GM19238 (cell line): Measurements from ENCODE around the gene SNX30.
"Not testable (repeated sequence)": the region's sequence is repeated elsewhere in the genome, so short reads cannot be mapped to it uniquely, and the experiment has no call there.

Experiments used
- DNase-seq: peaks from one replicate; pipeline ENCODE4 v3.0.0; 2011; ENCODE audit warnings: low spot score; ENCODE audit not compliant: insufficient read length

Gene SNX30

DNA sequence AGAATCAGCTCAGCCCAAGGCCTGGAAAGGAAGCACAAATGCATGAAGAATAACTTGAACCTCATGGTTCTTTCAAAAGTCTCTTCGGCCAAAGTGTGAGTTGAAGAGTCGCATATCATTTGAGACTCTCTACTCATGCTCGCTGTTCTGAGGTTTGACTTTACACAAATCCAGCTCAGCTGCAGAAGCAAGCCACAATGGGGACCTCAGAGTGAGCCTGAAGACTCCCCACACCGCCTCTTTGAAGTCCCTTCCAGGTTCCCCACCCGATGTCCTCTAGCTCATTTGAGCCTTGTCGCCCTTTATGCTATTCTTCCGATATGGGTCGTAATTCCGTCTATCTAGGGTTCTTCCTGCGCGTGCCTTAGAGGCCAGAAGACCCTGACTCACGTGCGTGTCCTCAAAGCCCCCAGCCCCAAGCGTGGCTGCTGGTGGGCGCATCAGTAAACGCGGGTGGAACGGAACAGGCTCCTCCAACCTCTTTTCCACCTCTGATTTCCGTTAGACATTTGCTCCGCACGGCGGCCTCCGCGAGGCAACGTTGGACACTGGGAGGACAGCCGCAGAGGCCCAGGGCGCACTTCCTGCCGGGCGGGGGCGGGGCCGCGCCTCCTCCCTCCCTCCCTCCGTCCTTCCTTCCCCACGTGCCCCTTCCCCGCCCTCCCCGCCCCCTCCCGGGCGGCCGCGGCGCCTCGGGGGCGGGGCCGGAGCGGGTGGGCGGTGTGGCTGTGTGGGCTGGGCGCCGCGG lies at the start of gene SNX30:
Gene SNX30 (plus strand): TSS at position 745 of the 748 bp plus-strand sequence. CDS start 242 bp downstream, outside the sequence.
- DNase-seq, result peak; percentile 82

DNA sequence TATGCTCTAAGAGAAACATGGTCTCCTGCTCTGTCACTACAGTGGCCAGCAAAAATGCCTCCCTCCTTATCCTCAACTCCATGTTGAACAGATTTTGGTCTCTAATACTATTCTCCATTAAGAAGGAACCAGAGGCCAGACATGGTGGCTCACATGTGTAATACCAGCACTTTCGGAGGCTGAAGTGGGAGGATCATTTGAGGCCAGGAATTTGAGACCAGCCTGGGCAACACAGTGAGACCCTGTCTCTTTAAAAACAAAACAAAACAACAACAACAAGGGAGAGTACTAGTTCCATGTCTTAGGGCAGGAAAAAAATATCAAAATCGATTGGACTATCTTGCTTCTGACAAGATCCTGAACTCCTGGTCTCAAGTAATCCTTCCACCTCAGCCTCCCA lies 47.3 kb upstream of the SNX30 start:
- no peak for DNase-seq

GRCh38 chr9:112705768-112706427 lies 44.7 kb upstream of the SNX30 start:
- no peak for DNase-seq

DNA sequence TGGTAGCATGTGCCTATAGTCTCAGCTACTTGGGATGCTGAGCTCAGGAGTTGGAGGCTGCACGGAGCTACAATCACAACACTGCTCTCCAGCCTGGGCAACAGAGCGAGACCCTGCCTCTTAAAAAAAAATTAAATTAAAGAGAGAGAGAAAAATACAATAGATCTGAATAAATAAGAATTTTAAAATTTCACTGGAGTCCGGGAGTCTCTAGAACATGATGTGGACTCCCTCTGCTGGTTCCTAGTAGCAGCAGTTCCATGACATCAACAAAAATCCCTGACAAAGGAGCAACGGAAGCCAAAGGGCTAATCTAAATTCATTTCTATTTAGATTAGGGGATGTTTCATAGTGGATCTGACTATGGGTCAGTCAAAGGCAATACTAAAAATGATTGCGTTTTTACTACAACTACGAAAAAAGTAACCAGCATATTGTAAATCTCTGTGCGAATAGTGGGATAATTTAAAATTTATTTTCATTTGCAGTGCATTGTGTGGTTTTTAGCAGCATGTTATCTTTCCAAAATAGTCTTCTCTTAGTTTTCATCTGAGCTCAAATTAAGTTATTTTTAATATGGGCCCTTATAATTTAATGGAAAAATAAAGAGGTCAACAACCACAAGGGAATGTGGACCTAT lies 39.4 kb upstream of the SNX30 start:
- no peak for DNase-seq

- DNase-seq, result no peak
Observed at GRCh38 chr9:112712678-112713077, 37.9 kb upstream of the SNX30 start.

DNA sequence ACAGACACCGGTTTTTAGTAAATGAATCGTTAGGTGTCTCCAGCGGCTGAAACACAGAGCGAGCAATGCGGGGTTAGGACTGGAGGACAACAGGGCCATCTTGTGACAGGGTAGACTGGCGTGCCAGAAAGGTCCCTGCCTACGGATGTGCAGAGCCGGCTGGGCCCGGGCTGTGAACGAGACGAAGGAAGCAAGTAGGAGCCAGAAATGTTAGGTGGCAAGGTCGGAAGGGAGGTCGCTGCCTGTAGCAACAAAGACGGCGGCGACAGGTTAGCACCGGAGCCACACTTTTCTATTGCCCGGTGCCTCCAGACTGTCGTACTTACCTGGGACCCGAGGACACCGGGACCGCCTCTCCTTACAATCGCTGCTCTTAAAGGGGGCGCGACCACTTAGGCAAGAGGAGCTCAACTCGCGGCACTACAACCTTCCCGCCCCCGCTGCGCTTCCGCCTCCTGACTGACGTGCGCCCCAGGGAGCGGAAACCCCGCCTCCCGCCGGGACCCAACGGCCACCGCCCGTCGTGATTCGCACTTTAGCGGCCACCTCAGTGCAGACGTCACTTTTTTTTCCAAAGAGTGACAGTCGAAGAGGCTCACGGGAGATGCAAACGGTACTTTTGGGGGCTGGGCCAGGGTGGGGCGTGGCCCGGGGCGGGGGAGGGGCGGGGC lies 32.8 kb upstream of the SNX30 start, which contains the start of gene INIP:
Gene INIP (minus strand): TSS at position 457 of the 671 bp plus-strand sequence. CDS start 1,632 bp downstream, outside the sequence.
- DNase-seq, result peak; percentile 86

GRCh38 chr9:112719241-112719691 lies 31.3 kb upstream of the SNX30 start:
- DNase-seq, result no peak

DNA sequence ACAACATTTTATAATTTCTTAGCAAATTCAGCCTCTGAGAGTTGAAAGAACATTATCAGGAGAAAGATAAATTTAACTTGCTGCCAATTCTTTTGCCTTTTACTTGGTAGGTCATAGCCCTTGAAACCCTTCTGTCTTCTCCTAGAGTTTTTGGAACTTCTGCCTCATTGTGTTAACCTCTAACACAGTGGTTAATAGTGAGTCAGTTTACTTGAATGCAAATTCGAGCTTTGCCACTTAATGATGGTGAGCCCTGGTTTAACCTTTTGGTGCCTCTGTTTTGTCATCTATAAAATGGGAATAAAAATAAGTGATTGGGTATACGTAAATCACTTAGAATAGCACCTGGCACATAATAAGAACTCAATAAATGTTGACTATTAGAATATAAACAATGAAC lies 30.9 kb upstream of the SNX30 start:
- DNase-seq, result no peak

- no peak for DNase-seq
Observed at GRCh38 chr9:112720113-112720780, 30.3 kb upstream of the SNX30 start.

- DNase-seq, result not testable (repeated sequence)
Observed at GRCh38 chr9:112722749-112723148, 27.8 kb upstream of the SNX30 start.

GRCh38 chr9:112725961-112726360 lies 24.6 kb upstream of the SNX30 start:
- DNase-seq, result no peak

DNA sequence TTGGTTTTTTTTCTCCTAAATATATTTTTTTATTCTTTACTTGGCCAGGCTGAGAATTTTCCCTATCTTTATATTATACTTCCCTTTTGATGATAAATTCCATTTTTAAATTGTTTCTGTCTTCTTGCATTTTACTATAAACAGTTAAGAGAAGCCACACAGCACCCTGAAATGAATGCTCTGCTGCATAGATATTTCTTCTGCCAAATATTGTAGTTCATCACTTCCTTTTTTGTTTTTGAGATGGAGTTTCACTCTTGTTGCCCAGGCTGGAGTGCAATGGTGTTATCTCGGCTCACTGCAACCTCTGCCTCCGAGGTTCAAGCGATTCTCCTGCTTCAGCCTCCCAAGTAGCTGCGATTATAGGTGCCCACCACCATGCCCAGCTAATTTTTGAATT lies 24.1 kb upstream of the SNX30 start:
- no peak for DNase-seq

GRCh38 chr9:112728401-112728800 lies 22.2 kb upstream of the SNX30 start:
- no peak for DNase-seq

DNA sequence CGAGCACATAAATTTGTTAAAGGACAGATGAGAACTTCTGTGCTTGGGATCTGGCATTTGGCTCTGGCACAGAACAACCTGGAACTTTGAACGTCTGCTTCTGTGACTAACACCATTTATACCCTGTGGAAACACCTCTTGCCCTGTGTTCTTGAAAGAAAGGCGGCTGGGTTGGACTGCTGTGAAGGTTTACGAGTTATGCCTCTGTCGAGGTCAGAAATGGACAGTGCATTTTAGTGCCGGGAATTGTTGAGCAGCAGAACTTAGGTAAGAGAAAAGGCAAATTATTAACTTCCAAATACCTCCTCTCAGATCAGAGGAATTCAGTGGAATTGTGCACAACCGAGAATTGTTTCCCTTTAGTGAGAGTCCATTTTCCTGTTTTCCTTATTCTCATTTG lies 18.6 kb upstream of the SNX30 start:
- no peak for DNase-seq

- no peak for DNase-seq
Observed at GRCh38 chr9:112734892-112735291, 15.7 kb upstream of the SNX30 start.

GRCh38 chr9:112743216-112743836 lies 7.2 kb upstream of the SNX30 start:
- no peak for DNase-seq

DNA sequence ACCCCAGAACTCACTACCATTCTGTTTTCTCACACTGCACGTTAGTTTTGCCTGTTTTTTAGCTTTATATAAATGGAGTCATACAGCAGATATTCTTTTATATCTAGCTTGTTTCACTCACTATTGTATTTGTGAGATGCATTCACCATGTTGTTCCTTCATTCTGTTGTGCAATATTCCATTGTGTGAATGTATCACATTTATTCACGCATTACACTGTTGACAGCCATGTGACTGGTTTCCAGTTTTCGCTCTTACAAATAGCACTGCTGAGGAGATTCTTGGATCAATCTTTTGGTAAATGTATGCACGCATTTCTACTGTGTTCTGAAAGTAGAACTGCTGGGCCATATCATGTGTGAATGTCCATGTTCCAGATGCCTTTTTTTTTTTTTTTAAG lies 6.4 kb upstream of the SNX30 start:
- no peak for DNase-seq

- DNase-seq, result no peak
Observed at GRCh38 chr9:112747094-112747493, 3.5 kb upstream of the SNX30 start.

GRCh38 chr9:112750764-112751055 lies 150 bp downstream of the SNX30 start:
- no peak for DNase-seq

- DNase-seq, result peak; percentile 58
Observed at GRCh38 chr9:112751056-112751795, 666 bp downstream of the SNX30 start.
